ENCODE measurements around the gene SEMA3F.

The SEMA3F gene

DNA sequence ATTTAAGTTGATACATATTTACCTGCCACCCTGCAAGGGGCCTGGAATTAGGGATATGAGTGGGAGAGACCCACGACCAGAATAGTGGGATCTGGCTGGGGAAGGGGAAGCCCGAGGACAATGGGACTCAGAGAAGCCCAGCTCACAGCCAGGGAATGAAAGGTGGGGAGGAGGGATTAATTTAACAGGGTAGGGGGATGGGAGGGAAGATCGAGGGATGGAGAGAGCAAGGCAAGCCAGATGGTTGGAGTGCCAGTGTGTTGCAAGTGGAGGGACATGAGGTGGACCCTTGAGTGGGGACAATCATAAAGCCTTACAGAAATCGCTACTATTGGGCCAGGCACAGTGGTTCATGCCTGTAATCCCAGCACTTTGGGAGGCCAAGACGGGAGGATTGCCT is 76.5 kb downstream of the SEMA3F start:
- no peak overlapping the region for H3K4me3 ChIP-seq (ENCODE audit: low read length)
- no peaks in the 10 kb centered on the region for H3K9me3 ChIP-seq (ENCODE audit: control insufficient read depth, low read length)
- no peak overlapping the region for H3K9ac ChIP-seq (ENCODE audit: low read length)
- no peaks in the 10 kb centered on the region for H3K36me3 ChIP-seq (ENCODE audit: control insufficient read depth, insufficient read depth, low read length, severe bottlenecking)
- no peaks in the 10 kb centered on the region for H3K27me3 ChIP-seq (replicated peaks; ENCODE audit: control insufficient read depth, insufficient read depth, low read length)
- DNase-seq (ENCODE audit: low read depth) = no peak
- H3K4me1 ChIP-seq (ENCODE audit: control insufficient read depth, insufficient read depth, low read length) = peaks cover 17% of the 10 kb centered on the region

DNA sequence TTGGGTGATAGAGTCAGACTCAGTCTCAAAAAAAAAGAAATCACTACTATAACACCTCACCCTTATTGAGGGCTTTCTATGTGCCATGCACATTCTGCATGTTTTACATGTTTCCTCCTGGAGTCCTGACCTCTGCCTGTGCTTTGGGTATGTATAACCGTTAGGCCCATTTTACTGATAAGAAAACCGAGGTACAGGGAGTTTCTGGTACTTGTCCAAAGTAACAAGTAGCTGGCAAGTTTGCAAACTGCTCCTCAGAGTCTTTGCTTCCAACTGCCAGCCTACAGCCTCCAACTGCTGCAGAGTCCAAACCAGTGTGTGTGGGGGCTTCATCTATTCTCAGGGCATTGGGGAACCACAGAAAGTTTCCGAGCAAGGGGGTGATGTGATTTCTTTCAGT is 77.2 kb downstream of the SEMA3F start:
- Histone ChIP-seq H3K9ac (ENCODE audit: low read length) (no peak overlapping the region), H3K4me1 (ENCODE audit: control insufficient read depth, insufficient read depth, low read length) (peaks cover 14% of the 10 kb centered on the region), H3K9me3 (ENCODE audit: control insufficient read depth, low read length) (no peaks in the 10 kb centered on the region), H3K27me3 (replicated peaks; ENCODE audit: control insufficient read depth, insufficient read depth, low read length) (no peaks in the 10 kb centered on the region), H3K36me3 (ENCODE audit: control insufficient read depth, insufficient read depth, low read length, severe bottlenecking) (no peaks in the 10 kb centered on the region), H3K4me3 (ENCODE audit: low read length) (no peak overlapping the region)
- DNase-seq (ENCODE audit: low read depth) = no peak

DNA sequence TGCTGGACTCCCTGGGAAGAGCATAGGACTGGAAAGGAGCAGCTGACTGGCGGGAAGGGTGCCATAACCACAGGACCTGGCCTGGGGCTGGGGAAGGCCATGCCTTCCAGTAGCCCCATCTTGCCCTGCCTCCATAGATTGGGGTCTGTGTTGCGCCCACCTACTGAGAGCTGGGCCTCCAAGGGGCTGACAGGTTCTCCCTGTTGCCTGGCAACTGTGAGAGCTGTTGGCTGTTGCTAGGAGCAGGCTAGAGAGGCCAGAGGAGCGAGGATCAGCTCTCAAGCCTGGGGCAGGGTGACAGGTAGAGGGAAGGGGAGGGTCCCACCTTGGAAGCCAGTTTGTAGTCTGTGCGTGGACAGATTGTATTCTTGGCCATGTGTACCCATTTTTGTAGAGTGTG is 78.1 kb downstream of the SEMA3F start:
- no peak for DNase-seq (ENCODE audit: low read depth)
- Histone ChIP-seq H3K9ac (ENCODE audit: low read length) (no peak overlapping the region), H3K9me3 (ENCODE audit: control insufficient read depth, low read length) (no peaks in the 10 kb centered on the region), H3K4me3 (ENCODE audit: low read length) (no peak overlapping the region), H3K27me3 (replicated peaks; ENCODE audit: control insufficient read depth, insufficient read depth, low read length) (no peaks in the 10 kb centered on the region), H3K4me1 (ENCODE audit: control insufficient read depth, insufficient read depth, low read length) (peaks cover 13% of the 10 kb centered on the region), H3K36me3 (ENCODE audit: control insufficient read depth, insufficient read depth, low read length, severe bottlenecking) (no peaks in the 10 kb centered on the region)

DNA sequence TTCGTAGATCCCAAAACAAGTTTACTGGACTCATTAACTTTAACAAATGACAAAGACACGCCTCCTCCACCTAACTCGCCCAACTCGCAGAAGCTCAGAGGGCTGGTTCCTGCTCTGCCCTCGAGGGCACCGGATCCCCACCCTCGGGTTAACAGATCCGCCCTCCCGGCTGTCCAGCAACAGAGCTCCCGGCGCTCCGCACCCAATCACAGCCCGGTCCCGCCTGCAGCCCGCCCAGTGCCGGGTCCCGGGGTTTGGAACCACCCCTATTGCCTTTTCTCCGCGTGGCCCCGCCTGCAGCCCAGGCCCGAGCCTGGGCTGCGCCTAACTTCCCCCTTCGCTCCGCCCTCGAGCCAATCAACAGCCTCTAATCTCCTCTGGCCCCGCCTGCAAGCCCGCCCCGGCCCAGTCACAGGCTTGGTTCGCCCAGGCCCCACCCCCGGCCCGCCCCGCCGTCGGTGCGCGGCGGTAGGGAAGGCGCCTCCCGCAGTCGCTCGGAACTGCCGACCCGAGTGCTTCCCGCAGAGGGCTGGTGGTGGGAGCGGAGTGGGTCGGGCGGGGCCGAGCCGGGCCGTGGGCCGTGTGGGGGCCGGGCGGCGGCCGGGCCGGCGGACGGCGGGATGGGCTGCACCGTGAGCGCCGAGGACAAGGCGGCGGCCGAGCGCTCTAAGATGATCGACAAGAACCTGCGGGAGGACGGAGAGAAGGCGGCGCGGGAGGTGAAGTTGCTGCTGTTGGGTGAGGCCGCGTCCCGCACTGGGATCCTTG is 80.8 kb downstream of the SEMA3F start, which contains the start of gene GNAI2:
Gene GNAI2, plus strand, starts transcription at position 489 of the 768 bp plus-strand sequence. Its CDS starts 132 bp downstream, at position 621.
- H3K36me3 ChIP-seq (ENCODE audit: control insufficient read depth, insufficient read depth, low read length, severe bottlenecking) = no peaks in the 10 kb centered on the region
- peaks cover 25% of the 10 kb centered on the region for H3K4me1 ChIP-seq (ENCODE audit: control insufficient read depth, insufficient read depth, low read length)
- peak within 1 kb of the TSS; percentile 94 for H3K4me3 ChIP-seq (ENCODE audit: low read length)
- DNase-seq (ENCODE audit: low read depth) = peak; percentile 100
- peak within 1 kb of the TSS; percentile 96 for H3K9ac ChIP-seq (ENCODE audit: low read length)
- H3K9me3 ChIP-seq (ENCODE audit: control insufficient read depth, low read length) = no peaks in the 10 kb centered on the region
- no peaks in the 10 kb centered on the region for H3K27me3 ChIP-seq (replicated peaks; ENCODE audit: control insufficient read depth, insufficient read depth, low read length)

DNA sequence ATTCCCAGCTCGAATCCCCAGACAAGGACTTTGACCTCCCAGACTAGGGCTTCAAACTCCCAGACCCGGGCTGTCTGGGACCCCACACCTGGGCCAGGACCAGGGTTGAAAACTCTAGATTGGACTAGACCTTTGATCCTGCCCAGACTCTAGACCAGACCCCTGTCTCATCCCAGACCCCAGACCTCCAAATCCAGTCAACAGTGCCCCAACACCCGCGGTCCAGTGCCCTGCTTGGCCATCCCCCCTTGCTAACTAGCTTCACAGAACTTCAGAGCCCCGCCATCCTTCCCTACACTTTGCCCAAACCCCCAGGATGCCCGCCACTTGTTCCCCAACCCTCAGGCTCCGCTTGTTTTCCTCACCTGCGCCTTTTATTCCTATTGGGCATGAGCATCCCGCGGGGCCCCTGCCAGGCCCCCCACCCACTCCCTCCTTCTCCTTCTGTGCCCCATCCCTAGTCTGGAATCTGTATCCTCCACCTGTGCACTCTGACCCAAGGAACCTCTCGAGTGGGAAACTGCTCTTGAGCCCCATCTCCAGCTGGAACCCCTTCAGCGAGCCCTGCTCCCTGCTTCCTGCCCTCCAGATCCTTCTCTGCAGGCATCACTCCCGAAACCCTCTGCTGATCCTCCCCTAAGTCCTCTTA is 81.5 kb downstream of the SEMA3F start:
- Histone ChIP-seq H3K27me3 (replicated peaks; ENCODE audit: control insufficient read depth, insufficient read depth, low read length) (no peaks in the 10 kb centered on the region), H3K36me3 (ENCODE audit: control insufficient read depth, insufficient read depth, low read length, severe bottlenecking) (no peaks in the 10 kb centered on the region), H3K4me3 (ENCODE audit: low read length) (peak overlapping the region; percentile 94), H3K4me1 (ENCODE audit: control insufficient read depth, insufficient read depth, low read length) (peaks cover 25% of the 10 kb centered on the region), H3K9ac (ENCODE audit: low read length) (peak overlapping the region; percentile 96), H3K9me3 (ENCODE audit: control insufficient read depth, low read length) (no peaks in the 10 kb centered on the region)
- peak; percentile 21 for DNase-seq (ENCODE audit: low read depth)

DNA sequence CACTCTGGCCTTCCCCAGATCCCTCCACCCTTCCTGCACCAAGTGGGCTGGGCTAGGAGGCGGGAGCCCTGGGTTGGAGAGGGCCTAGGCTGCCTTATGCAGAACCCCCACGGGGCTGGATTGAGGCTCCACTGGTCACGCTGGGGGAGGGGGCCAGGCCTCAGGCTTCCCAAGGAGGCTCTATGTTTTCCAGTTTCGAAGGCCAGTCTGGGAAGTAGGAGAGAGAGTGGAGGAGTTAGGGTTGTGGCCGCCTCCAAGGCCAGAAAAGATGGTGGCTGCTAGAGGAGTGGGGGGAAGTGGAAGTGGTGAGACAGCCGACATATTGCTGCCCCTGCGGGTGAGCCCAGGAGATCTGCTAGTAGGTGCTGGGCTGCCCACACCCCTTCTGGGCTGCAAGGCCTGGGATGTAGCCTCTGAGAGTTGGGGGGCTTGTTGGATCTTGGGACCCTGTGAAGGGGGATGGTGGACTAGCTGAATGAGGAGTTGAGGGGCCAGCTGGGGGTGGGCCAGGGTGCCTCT is 82.1 kb downstream of the SEMA3F start:
- Histone ChIP-seq H3K4me1 (ENCODE audit: control insufficient read depth, insufficient read depth, low read length) (peaks cover 25% of the 10 kb centered on the region), H3K9me3 (ENCODE audit: control insufficient read depth, low read length) (no peaks in the 10 kb centered on the region), H3K27me3 (replicated peaks; ENCODE audit: control insufficient read depth, insufficient read depth, low read length) (no peaks in the 10 kb centered on the region), H3K4me3 (ENCODE audit: low read length) (peak overlapping the region; percentile 94), H3K36me3 (ENCODE audit: control insufficient read depth, insufficient read depth, low read length, severe bottlenecking) (no peaks in the 10 kb centered on the region), H3K9ac (ENCODE audit: low read length) (peak overlapping the region; percentile 96)
- DNase-seq (ENCODE audit: low read depth) = peak; percentile 59

DNA sequence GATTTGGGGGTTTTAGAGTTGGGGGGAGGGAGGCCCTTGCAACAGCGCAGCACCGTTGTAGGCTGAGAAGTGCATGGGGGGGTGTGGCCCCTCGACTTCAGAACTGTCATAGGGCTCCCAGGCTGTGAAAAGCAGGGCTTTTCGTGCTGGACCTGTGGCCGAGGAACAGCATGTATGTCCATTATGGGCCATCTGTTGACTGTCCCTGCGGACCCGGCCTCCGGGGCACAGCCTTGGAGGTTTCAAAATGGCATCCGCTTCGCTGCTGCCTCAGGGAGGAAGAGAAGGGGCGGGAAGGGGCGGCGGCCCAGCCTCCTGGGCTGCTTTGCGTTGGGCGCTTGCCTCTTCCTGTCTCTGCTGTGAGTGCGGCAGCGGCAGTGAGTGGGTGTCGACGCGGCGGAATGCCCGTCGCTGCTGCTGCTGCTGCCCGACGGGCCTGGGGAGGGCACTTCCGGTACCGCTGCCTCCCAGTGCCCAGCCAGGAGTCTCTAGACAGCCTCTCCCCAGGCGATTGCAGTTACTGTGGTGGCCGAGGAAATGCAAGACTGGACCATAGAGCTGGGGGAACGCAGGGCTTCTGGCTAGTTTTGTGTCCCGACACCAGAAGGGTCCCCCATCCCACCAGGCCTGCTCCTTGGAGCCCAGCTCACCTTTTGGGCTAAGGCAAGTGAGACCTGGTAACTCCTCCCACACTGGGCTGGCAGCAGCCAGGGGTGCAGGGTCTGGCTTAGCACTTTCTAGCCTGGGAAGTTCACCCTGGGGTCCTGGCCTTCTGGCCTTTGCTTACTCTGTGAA is 82.8 kb downstream of the SEMA3F start:
- H3K4me1 ChIP-seq (ENCODE audit: control insufficient read depth, insufficient read depth, low read length) = peaks cover 30% of the 10 kb centered on the region

DNA sequence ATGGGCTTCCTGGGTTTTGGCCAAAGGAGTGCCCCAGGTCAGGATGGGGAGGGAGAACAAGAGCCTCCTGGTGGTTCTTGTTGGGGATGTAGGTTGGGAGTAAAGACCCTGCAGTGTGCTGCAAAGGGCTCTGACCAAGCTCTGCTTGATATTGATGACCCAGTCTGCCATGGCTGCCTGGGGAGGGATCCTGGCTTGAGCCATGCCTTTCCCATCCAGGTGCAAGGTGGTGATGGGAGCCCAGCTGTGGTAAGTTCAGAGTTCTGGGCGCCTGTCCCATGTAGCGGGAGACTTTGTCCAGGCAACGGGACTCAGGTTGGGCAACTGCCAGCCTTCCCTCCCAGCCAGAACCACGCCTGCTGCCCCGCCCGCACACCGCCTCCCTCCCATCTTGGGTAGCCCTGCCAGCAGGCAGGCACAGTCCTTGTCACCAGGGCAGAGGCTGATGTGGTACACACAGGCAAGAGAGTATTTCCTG is 83.5 kb downstream of the SEMA3F start:
- Histone ChIP-seq H3K4me3 (ENCODE audit: low read length) (peak overlapping the region; percentile 94), H3K36me3 (ENCODE audit: control insufficient read depth, insufficient read depth, low read length, severe bottlenecking) (no peaks in the 10 kb centered on the region), H3K4me1 (ENCODE audit: control insufficient read depth, insufficient read depth, low read length) (peaks cover 36% of the 10 kb centered on the region), H3K9ac (ENCODE audit: low read length) (peak overlapping the region; percentile 96), H3K27me3 (replicated peaks; ENCODE audit: control insufficient read depth, insufficient read depth, low read length) (no peaks in the 10 kb centered on the region), H3K9me3 (ENCODE audit: control insufficient read depth, low read length) (no peaks in the 10 kb centered on the region)
- DNase-seq (ENCODE audit: low read depth) = peak; percentile 43

More for the DNA sequence above, 82.8 kb downstream of the SEMA3F start:
- Histone ChIP-seq H3K9me3 (ENCODE audit: control insufficient read depth, low read length) (no peaks in the 10 kb centered on the region), H3K9ac (ENCODE audit: low read length) (peak overlapping the region; percentile 96), H3K27me3 (replicated peaks; ENCODE audit: control insufficient read depth, insufficient read depth, low read length) (no peaks in the 10 kb centered on the region), H3K36me3 (ENCODE audit: control insufficient read depth, insufficient read depth, low read length, severe bottlenecking) (no peaks in the 10 kb centered on the region), H3K4me3 (ENCODE audit: low read length) (peak overlapping the region; percentile 94)
- peak; percentile 93 for DNase-seq (ENCODE audit: low read depth)

Measured in adipocyte (in vitro differentiated cells).